Natural killer cell (primary cell): ENCODE measurements around the gene UXS1. TPM values are rescaled to one million over a fixed set of nuclear protein-coding genes. Genes with fewer than 3 reads are reported as not detected.
A peak's percentile ranks its signal among the peaks of the same experiment; 100 is the strongest.
"Not testable (repeated sequence)": the region's sequence is repeated elsewhere in the genome, so short reads cannot be mapped to it uniquely, and the experiment has no call there.

ENCODE experiments used
- ATAC-seq, 3 donors: fragments of 150-1000 bp in 2 of 3; fragments of 200-7000 bp in 1 of 3; cut with Tn5 transposase; 1 replicate in 1 of 3; 2 replicates in 2 of 3; pipeline ENCODE4 v1.10.0; 2021; ENCODE audit warnings: mild to moderate bottlenecking in 2 of 3, moderate library complexity in 2 of 3
- DNase-seq, 2 donors: peaks; one replicate each; pipeline versions ENCODE4 v3.0.0 to v3.0.0-alpha.2; 2013 to 2021; ENCODE audit warnings: mixed read lengths in 1 of 2
- H3K27ac ChIP-seq: one replicate; pipeline ENCODE4 v1.5.1; 2013; ENCODE audit warnings: mild to moderate bottlenecking, low read length
- H3K27me3 ChIP-seq: one replicate; pipeline ENCODE4 v1.6.1; 2013; ENCODE audit warnings: low read length; ENCODE audit not compliant: control insufficient read depth, insufficient read depth
- H3K36me3 ChIP-seq: one replicate; pipeline ENCODE4 v1.6.1; 2013; ENCODE audit warnings: low read length; ENCODE audit not compliant: control insufficient read depth, insufficient read depth
- H3K4me1 ChIP-seq: one replicate; pipeline ENCODE4 v1.6.1; 2013; ENCODE audit warnings: low read length; ENCODE audit not compliant: control insufficient read depth, insufficient read depth
- H3K4me3 ChIP-seq: one replicate; pipeline ENCODE4 v1.5.1; 2013; ENCODE audit warnings: low read length
- H3K9me3 ChIP-seq: one replicate; pipeline ENCODE4 v1.6.1; 2013; ENCODE audit warnings: low read length; ENCODE audit not compliant: control insufficient read depth, insufficient read depth
- H3K27ac Mint-ChIP-seq, 2 donors: one replicate each; pipeline ENCODE4 v1.8.0; 2022; ENCODE audit warnings: mild to moderate bottlenecking in 2 of 2, mixed read lengths in 2 of 2, moderate library complexity in 1 of 2
- H3K27me3 Mint-ChIP-seq, 2 donors: one replicate each; pipeline ENCODE4 v1.8.0; 2022; ENCODE audit warnings: low read depth in 2 of 2, mixed read lengths in 2 of 2
- H3K36me3 Mint-ChIP-seq: one replicate; pipeline ENCODE4 v1.8.0; 2022; ENCODE audit warnings: mixed read lengths
- H3K4me1 Mint-ChIP-seq, 2 donors: one replicate each; pipeline ENCODE4 v1.8.0; 2022; ENCODE audit warnings: mixed read lengths in 2 of 2
- H3K4me3 Mint-ChIP-seq: one replicate; pipeline ENCODE4 v1.8.0; 2022; ENCODE audit warnings: mild to moderate bottlenecking, moderate library complexity, mixed read lengths
- H3K9me3 Mint-ChIP-seq, 2 donors: one replicate each; pipeline ENCODE4 v1.8.0; 2022; ENCODE audit warnings: mixed read lengths in 2 of 2
- WGBS: methylation state at CpG from one replicate; pipeline ENCODE4 v1.1.7; 2013; ENCODE audit warnings: missing lambda C conversion rate; ENCODE audit not compliant: insufficient coverage; 5-methylcytosine and 5-hydroxymethylcytosine counted together
- intact Hi-C: fragments of 100-400 bp; cut with micrococcal nuclease; formaldehyde crosslinking; loops from one replicate; pipeline ENCODE4 v1.14.2; 2022
- total RNA-seq, 4 donors: library from RNA; stranded (reverse); fragments of 120-200 nt in 1 of 4; gene quantifications; one replicate each; pipeline versions ENCODE4 v1.2.3 to v1.2.4, GENCODE V29; 2013 to 2022
- TF ChIP-seq, protein P1 (sequence below): fragments of 200-600 bp; IDR thresholded peaks from one replicate; pipeline ENCODE4 v1.8.0; 2022; ENCODE audit warnings: antibody characterized with exemption

UXS1 gene
- total RNA-seq, 3 donors from 2014 or later (not counting 1 experiment from before 2014, with no cell fraction given), result 36.3 to 60.4 (median 37.5) TPM

- no peaks in the 10 kb centered on the region for H3K9me3 Mint-ChIP-seq
- TF ChIP-seq, protein P1, sequence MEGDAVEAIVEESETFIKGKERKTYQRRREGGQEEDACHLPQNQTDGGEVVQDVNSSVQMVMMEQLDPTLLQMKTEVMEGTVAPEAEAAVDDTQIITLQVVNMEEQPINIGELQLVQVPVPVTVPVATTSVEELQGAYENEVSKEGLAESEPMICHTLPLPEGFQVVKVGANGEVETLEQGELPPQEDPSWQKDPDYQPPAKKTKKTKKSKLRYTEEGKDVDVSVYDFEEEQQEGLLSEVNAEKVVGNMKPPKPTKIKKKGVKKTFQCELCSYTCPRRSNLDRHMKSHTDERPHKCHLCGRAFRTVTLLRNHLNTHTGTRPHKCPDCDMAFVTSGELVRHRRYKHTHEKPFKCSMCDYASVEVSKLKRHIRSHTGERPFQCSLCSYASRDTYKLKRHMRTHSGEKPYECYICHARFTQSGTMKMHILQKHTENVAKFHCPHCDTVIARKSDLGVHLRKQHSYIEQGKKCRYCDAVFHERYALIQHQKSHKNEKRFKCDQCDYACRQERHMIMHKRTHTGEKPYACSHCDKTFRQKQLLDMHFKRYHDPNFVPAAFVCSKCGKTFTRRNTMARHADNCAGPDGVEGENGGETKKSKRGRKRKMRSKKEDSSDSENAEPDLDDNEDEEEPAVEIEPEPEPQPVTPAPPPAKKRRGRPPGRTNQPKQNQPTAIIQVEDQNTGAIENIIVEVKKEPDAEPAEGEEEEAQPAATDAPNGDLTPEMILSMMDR, result no peak
- H3K4me1 ChIP-seq, result peaks cover 4% of the 10 kb centered on the region
- no peak overlapping the region for H3K4me3 Mint-ChIP-seq
- H3K27me3 Mint-ChIP-seq, result no peaks in the 10 kb centered on the region
- no peaks in the 10 kb centered on the region for H3K9me3 ChIP-seq
- no peaks in the 10 kb centered on the region for H3K27me3 ChIP-seq
- peaks cover 12% of the 10 kb centered on the region for H3K36me3 ChIP-seq
- no peak overlapping the region for H3K4me3 ChIP-seq
- peak overlapping the region; percentile 61 to 82 for H3K27ac Mint-ChIP-seq
- intact Hi-C loops, result no loop called here
- WGBS, result 65% methylated on average over 10 of the region's 10 CpGs
- DNase-seq (peak in 1 of 2 donors; percentile 46), ATAC-seq (no peak)
- H3K27ac ChIP-seq, result no peak overlapping the region
- peaks cover 10% of the 10 kb centered on the region for H3K36me3 Mint-ChIP-seq
- peaks cover 32 to 44% of the 10 kb centered on the region in 2 donors for H3K4me1 Mint-ChIP-seq
These were observed 54.7 kb downstream of the UXS1 start for GRCh38 chr2:106139238-106139935.

- H3K27ac ChIP-seq, result no peak overlapping the region
- peak overlapping the region; percentile 61 to 82 for H3K27ac Mint-ChIP-seq
- peaks cover 4% of the 10 kb centered on the region for H3K4me1 ChIP-seq
- ATAC-seq, result no peak
- H3K4me3 Mint-ChIP-seq, result peak overlapping the region; percentile 32
- WGBS, result 81% methylated on average over 11 of the region's 11 CpGs
- H3K9me3 Mint-ChIP-seq, result no peaks in the 10 kb centered on the region
- H3K36me3 Mint-ChIP-seq, result peaks cover 10% of the 10 kb centered on the region
- peak in 1 of 2 donors; percentile 40 for DNase-seq
- peaks cover 29 to 37% of the 10 kb centered on the region in 2 donors for H3K4me1 Mint-ChIP-seq
- peaks cover 9% of the 10 kb centered on the region for H3K36me3 ChIP-seq
- H3K4me3 ChIP-seq, result no peak overlapping the region
- intact Hi-C loops, result no loop called here
- TF ChIP-seq, protein P1, result no peak
- H3K27me3 Mint-ChIP-seq, result no peaks in the 10 kb centered on the region
- H3K9me3 ChIP-seq, result no peaks in the 10 kb centered on the region
- H3K27me3 ChIP-seq, result no peaks in the 10 kb centered on the region
These were observed 55.4 kb downstream of the UXS1 start for GRCh38 chr2:106138543-106139237.

- no peak overlapping the region for H3K4me3 ChIP-seq
- H3K4me1 ChIP-seq, result peaks cover 4% of the 10 kb centered on the region
- Mint-ChIP-seq H3K4me1 (peaks cover 27 to 35% of the 10 kb centered on the region in 2 donors), H3K9me3 (no peaks in the 10 kb centered on the region), H3K27me3 (no peaks in the 10 kb centered on the region), H3K4me3 (peak overlapping the region; percentile 32), H3K27ac (peak overlapping the region; percentile 61 to 82), H3K36me3 (peaks cover 8% of the 10 kb centered on the region)
- H3K27ac ChIP-seq, result no peak overlapping the region
- no peaks in the 10 kb centered on the region for H3K27me3 ChIP-seq
- ATAC-seq (peak in 1 of 3 donors; percentile 25), DNase-seq (peak in 1 of 2 donors; percentile 68)
- H3K36me3 ChIP-seq, result peaks cover 6% of the 10 kb centered on the region
- TF ChIP-seq, protein P1, result no peak
- H3K9me3 ChIP-seq, result no peaks in the 10 kb centered on the region
- intact Hi-C loops, result no loop called here
- 74% methylated on average over 11 of the region's 14 CpGs for WGBS
These were observed 56.2 kb downstream of the UXS1 start for GRCh38 chr2:106137731-106138521.

DNA sequence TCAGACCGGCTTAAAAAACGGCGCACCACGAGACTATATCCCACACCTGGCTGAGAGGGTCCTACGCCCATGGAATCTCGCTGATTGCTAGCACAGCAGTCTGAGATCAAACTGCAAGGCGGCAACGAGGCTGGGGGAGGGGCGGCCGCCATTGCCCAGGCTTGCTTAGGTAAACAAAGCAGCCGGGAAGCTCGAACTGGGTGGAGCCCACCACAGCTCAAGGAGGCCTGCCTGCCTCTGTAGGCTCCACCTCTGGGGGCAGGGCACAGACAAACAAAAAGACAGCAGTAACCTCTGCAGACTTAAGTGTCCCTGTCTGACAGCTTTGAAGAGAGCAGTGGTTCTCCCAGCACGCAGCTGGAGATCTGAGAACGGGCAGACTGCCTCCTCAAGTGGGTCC lies 62.9 kb downstream of the UXS1 start:
- H3K9me3 Mint-ChIP-seq, H3K36me3 Mint-ChIP-seq, H3K4me3 ChIP-seq, H3K27ac Mint-ChIP-seq, DNase-seq, H3K27me3 ChIP-seq, H3K27me3 Mint-ChIP-seq, intact Hi-C loops, H3K27ac ChIP-seq, H3K4me1 ChIP-seq, H3K4me1 Mint-ChIP-seq, ATAC-seq, H3K9me3 ChIP-seq: not testable (repeated sequence)
- WGBS, result no CpG with 5 or more reads among the region's 14 CpGs
- peak overlapping the region; percentile 28 for H3K4me3 Mint-ChIP-seq
- H3K36me3 ChIP-seq, result peaks cover 21% of the 10 kb centered on the region
